HepG2 (cell line): Measurements from ENCODE around the gene VTI1B. TPM values are rescaled to one million over a fixed set of nuclear protein-coding genes. Genes with fewer than 3 reads are reported as not detected.
"Not testable (repeated sequence)": the region's sequence is repeated elsewhere in the genome, so short reads cannot be mapped to it uniquely, and the experiment has no call there.

Source experiments
- ATAC-seq: fragments of 200-7000 bp; cut with Tn5 transposase; 3 replicates; pipeline ENCODE4 v1.9.1; 2020; ENCODE audit warnings: mild to moderate bottlenecking, moderate library complexity
- BruUV-seq: library from RNA; stranded (reverse); fragments of 400-500 nt; replicated peaks from 2 replicates; lab custom pipeline; 2021; lab: Mats Ljungman, UMichigan
- CTCF ChIA-PET: fragments of 300-600 bp; formaldehyde crosslinking; extraction: SDS; loops from one replicate; lab custom pipeline; 2021; ENCODE audit warnings: low total read pairs, inconsistent platforms, low intra/inter-chr PET ratio; lab: Yijun Ruan, JAX
- POLR2A ChIA-PET: fragments of 350-600 bp; sonication (Branson Sonifier 250); formaldehyde crosslinking; loops from one replicate; lab custom pipeline; 2020; ENCODE audit warnings: antibody characterized with exemption, inconsistent platforms; lab: Yijun Ruan, JAX
- DNase-seq: peaks from one replicate; pipeline ENCODE4 v3.0.0-alpha.2; 2015; ENCODE audit warnings: low spot score
- FAIRE-seq: peaks from 3 replicates; lab custom pipeline; 2011; peaks lifted over from hg19 to GRCh38; lab: Jason Lieb, UNC
- H2AFZ ChIP-seq: one replicate; pipeline ENCODE4 v1.6.1; 2011; ENCODE audit warnings: low read length, inconsistent platforms
- H3K27ac ChIP-seq: fragments of 300-600 bp; 3 replicates; pipeline ENCODE4 v1.8.0; 2011; ENCODE audit warnings: mixed run types, mild to moderate bottlenecking, mixed read lengths, low read length, inconsistent platforms; ENCODE audit not compliant: insufficient read depth; ENCODE audit errors: extremely low read length
- H3K27me3 ChIP-seq, 2 experiments: fragments of 200-600 bp in 1 of 2; 2 replicates in 1 of 2; 3 replicates in 1 of 2; pipeline versions ENCODE4 v1.6.0 to v1.8.0; 2011; ENCODE audit warnings: low read length in 2 of 2, mild to moderate bottlenecking in 2 of 2, moderate library complexity in 2 of 2, inconsistent platforms in 1 of 2; ENCODE audit not compliant: insufficient read depth in 2 of 2, control insufficient read depth in 1 of 2
- H3K36me3 ChIP-seq, 2 experiments: fragments of 200-600 bp in 1 of 2; replicated peaks in 1 of 2; 2 replicates in 1 of 2; 3 replicates in 1 of 2; pipeline versions ENCODE4 v1.5.1 to v1.8.0; 2011; ENCODE audit warnings: low read length in 2 of 2, inconsistent platforms in 1 of 2; ENCODE audit not compliant: insufficient read depth in 2 of 2, control insufficient read depth in 1 of 2
- H3K4me1 ChIP-seq: 2 replicates; pipeline ENCODE4 v1.5.1; 2012; ENCODE audit warnings: low read length, inconsistent platforms; ENCODE audit not compliant: insufficient read depth
- H3K4me2 ChIP-seq: 2 replicates; pipeline ENCODE4 v1.6.0; 2011; ENCODE audit warnings: low read depth, low read length, inconsistent platforms
- H3K4me3 ChIP-seq, 3 experiments: fragments of 200-600 bp in 1 of 3; sonication (generic), shearing (Covaris generic) in 1 of 3; replicated peaks in 1 of 3; 2 replicates each; pipeline ENCODE4 v1.5.1; 2011 to 2016; ENCODE audit warnings: low read length in 3 of 3, inconsistent platforms in 2 of 3, low read depth in 2 of 3, mild to moderate bottlenecking in 2 of 3, control low read depth in 1 of 3, mixed read lengths in 1 of 3; ENCODE audit not compliant: insufficient read depth in 1 of 3
- H3K79me2 ChIP-seq: one replicate; pipeline ENCODE4 v1.6.1; 2011; ENCODE audit warnings: low read length, inconsistent platforms; ENCODE audit not compliant: insufficient read depth
- H3K9ac ChIP-seq: 2 replicates; pipeline ENCODE4 v1.6.0; 2011; ENCODE audit warnings: mild to moderate bottlenecking, low read depth, low read length, inconsistent platforms; ENCODE audit not compliant: insufficient read depth
- H3K9me3 ChIP-seq: 2 replicates; pipeline ENCODE4 v1.5.1; 2012; ENCODE audit warnings: mild to moderate bottlenecking, low read length
- H4K20me1 ChIP-seq: 2 replicates; pipeline ENCODE4 v1.6.0; 2011; ENCODE audit warnings: inconsistent platforms, mild to moderate bottlenecking, low read length, moderate library complexity; ENCODE audit not compliant: insufficient read depth
- SIX1 ChIP-seq: sonication (generic); formaldehyde crosslinking; IDR thresholded peaks from 2 replicates; pipeline ENCODE4 v1.4.0; 2020; ENCODE audit warnings: missing genetic modification reagents, borderline replicate concordance
- SPEN ChIP-seq: sonication (generic); formaldehyde crosslinking; IDR thresholded peaks from 2 replicates; pipeline ENCODE4 v1.5.1; 2020; ENCODE audit warnings: low read depth, mild to moderate bottlenecking, missing genetic modification reagents
- ZNF709 ChIP-seq: sonication (generic); formaldehyde crosslinking; IDR thresholded peaks from 2 replicates; pipeline ENCODE4 v1.5.0; 2020; ENCODE audit warnings: mild to moderate bottlenecking, missing genetic modification reagents
- ZNF737 ChIP-seq: sonication (generic); formaldehyde crosslinking; IDR thresholded peaks from 2 replicates; pipeline ENCODE4 v1.5.0; 2020; ENCODE audit warnings: missing genetic modification reagents, mild to moderate bottlenecking, borderline replicate concordance
- ZNF776 ChIP-seq: sonication (generic); formaldehyde crosslinking; IDR thresholded peaks from 2 replicates; pipeline ENCODE4 v1.4.0; 2020; ENCODE audit warnings: mild to moderate bottlenecking, missing genetic modification reagents
- WGBS: methylation state at CpG from one replicate; pipeline ENCODE4 v1.1.6; 2017; ENCODE audit warnings: low lambda C conversion rate; 5-methylcytosine and 5-hydroxymethylcytosine counted together
- in situ Hi-C: cut with HindIII; loops from 2 replicates; pipeline ENCODE4 v1.10.0; 2017; ENCODE audit warnings: low pct_unique_long_range_greater_than_20kb; ENCODE audit not compliant: extremely low pct_ligation_motif_present
- intact Hi-C: fragments of 100-400 bp; cut with micrococcal nuclease; formaldehyde crosslinking; loops from one replicate; pipeline ENCODE4 v1.10.0; 2022; ENCODE audit not compliant: unreplicated experiment
- polyA plus RNA-seq, 8 experiments: library from polyadenylated mRNA; depleted of rRNA in 3 of 8; stranded (reverse) in 7 of 8; unstranded in 1 of 8; fragments of >200 nt; fragmentation: Illumina TruSeq in 4 of 8; extraction: Trizol in 4 of 8; gene quantifications; 2 replicates each; pipeline versions ENCODE4 v1.2.1 to v1.2.3, GENCODE V29; 2011 to 2016; ENCODE audit warnings: low read depth in 4 of 8, missing spikeins in 1 of 8, mixed read lengths in 1 of 8; ENCODE audit not compliant: insufficient read depth in 1 of 8
- total RNA-seq, 5 experiments: library from RNA; depleted of rRNA; stranded (reverse); fragments of >200 nt; fragmentation: Illumina TruSeq; extraction: Trizol; gene quantifications; 2 replicates each; pipeline ENCODE4 v1.2.3, GENCODE V29; 2016; ENCODE audit warnings: low read depth in 1 of 5
- TF ChIP-seq, protein P1 (sequence below): sonication (generic); formaldehyde crosslinking; IDR thresholded peaks from 2 replicates; pipeline ENCODE4 v1.9.0; 2021; ENCODE audit warnings: missing genetic modification reagents, borderline replicate concordance
- TF ChIP-seq, protein P2 (sequence below): sonication (generic); formaldehyde crosslinking; IDR thresholded peaks from 2 replicates; pipeline ENCODE4 v1.4.0; 2020; ENCODE audit warnings: missing genetic modification reagents, borderline replicate concordance

Gene VTI1B
- total and polyA plus RNA-seq, 2 of the 13 experiments (the other 11 are each of a cell fraction or from before 2014, with no cell fraction given), result 39.0 to 103 TPM

DNA sequence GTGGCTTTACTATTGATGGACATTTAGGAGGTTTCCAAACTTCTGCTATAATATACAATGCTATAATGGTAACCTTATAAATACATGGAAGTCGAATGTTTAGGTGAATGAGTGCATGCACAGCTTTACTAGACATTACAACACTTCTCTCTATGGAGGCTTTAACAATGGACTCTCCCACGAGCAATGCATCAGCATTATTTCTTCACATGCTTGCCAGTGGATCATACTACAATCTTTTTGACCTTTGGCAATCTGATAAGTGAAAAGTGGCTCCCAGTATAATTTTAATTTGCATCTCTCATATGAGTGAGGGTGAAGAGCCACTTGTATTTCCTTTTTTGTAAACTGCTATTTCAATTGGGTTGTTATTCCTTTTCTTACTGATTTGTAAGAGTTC lies 45.4 kb upstream of the VTI1B start (continued):
- TF ChIP-seq, protein P1, sequence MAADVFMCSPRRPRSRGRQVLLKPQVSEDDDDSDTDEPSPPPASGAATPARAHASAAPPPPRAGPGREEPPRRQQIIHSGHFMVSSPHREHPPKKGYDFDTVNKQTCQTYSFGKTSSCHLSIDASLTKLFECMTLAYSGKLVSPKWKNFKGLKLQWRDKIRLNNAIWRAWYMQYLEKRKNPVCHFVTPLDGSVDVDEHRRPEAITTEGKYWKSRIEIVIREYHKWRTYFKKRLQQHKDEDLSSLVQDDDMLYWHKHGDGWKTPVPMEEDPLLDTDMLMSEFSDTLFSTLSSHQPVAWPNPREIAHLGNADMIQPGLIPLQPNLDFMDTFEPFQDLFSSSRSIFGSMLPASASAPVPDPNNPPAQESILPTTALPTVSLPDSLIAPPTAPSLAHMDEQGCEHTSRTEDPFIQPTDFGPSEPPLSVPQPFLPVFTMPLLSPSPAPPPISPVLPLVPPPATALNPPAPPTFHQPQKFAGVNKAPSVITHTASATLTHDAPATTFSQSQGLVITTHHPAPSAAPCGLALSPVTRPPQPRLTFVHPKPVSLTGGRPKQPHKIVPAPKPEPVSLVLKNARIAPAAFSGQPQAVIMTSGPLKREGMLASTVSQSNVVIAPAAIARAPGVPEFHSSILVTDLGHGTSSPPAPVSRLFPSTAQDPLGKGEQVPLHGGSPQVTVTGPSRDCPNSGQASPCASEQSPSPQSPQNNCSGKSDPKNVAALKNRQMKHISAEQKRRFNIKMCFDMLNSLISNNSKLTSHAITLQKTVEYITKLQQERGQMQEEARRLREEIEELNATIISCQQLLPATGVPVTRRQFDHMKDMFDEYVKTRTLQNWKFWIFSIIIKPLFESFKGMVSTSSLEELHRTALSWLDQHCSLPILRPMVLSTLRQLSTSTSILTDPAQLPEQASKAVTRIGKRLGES (CRISPR knock-in tag), result no peak
- no peak for TF ChIP-seq SPEN (CRISPR knock-in tag)
- no peak for TF ChIP-seq ZNF776 (CRISPR knock-in tag)
- no peak for TF ChIP-seq ZNF737 (CRISPR knock-in tag)
- TF ChIP-seq, protein P2, sequence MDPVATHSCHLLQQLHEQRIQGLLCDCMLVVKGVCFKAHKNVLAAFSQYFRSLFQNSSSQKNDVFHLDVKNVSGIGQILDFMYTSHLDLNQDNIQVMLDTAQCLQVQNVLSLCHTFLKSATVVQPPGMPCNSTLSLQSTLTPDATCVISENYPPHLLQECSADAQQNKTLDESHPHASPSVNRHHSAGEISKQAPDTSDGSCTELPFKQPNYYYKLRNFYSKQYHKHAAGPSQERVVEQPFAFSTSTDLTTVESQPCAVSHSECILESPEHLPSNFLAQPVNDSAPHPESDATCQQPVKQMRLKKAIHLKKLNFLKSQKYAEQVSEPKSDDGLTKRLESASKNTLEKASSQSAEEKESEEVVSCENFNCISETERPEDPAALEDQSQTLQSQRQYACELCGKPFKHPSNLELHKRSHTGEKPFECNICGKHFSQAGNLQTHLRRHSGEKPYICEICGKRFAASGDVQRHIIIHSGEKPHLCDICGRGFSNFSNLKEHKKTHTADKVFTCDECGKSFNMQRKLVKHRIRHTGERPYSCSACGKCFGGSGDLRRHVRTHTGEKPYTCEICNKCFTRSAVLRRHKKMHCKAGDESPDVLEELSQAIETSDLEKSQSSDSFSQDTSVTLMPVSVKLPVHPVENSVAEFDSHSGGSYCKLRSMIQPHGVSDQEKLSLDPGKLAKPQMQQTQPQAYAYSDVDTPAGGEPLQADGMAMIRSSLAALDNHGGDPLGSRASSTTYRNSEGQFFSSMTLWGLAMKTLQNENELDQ (CRISPR knock-in tag), result no peak
- TF ChIP-seq SIX1 (CRISPR knock-in tag), result no peak
- no peak for TF ChIP-seq ZNF709

DNA sequence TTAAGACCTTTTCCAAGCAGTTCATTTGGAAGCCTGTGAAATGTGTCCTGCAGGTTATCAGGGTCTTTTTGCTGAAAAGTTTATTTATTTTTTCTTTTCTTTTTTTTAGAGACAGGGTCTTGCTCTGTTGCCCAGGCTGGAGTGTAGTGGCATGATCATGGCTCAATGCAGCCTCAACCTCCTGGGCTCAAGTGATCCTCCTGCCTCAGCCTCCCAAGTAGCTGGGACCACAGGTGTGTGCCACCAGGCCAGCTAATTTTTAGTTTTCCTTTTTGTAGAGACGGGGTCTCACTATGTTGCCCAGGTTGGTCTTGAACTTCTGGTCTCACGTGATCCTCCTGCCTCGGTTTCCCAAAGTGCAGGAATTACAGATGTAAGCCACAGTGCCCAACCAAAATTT lies 45.0 kb upstream of the VTI1B start:
- H3K9ac ChIP-seq, FAIRE-seq, DNase-seq, H4K20me1 ChIP-seq, H3K27ac ChIP-seq, ATAC-seq, H3K9me3 ChIP-seq, BruUV-seq, H3K4me3 ChIP-seq, CTCF ChIA-PET, H3K79me2 ChIP-seq, intact Hi-C loops, H2AFZ ChIP-seq, H3K36me3 ChIP-seq, H3K27me3 ChIP-seq, H3K4me2 ChIP-seq, in situ Hi-C loops: not testable (repeated sequence)
- H3K4me1 ChIP-seq, result peaks cover 58% of the 10 kb centered on the region
- POLR2A ChIA-PET, result interaction anchor here (2.0 kb wide), 1 partner anchor 10 kb away, joined by 9 read pairs; no protein-coding TSS in a partner anchor
- WGBS, result 62% methylated on average over 3 of the region's 3 CpGs
